Activated CD8-positive, alpha-beta memory T cell treated with anti-CD3 and anti-CD28 coated beads for 1 hour (primary cell): ENCODE data around the gene MAN1C1.
A peak's percentile ranks its signal among the peaks of the same experiment; 100 is the strongest.

ENCODE experiments used
- DNase-seq, 2 donors: peaks; one replicate each; pipeline ENCODE4 v3.0.0-alpha.2; 2020; ENCODE audit warnings: low read depth in 1 of 2; ENCODE audit errors: extremely low read depth in 1 of 2

The MAN1C1 gene

DNA sequence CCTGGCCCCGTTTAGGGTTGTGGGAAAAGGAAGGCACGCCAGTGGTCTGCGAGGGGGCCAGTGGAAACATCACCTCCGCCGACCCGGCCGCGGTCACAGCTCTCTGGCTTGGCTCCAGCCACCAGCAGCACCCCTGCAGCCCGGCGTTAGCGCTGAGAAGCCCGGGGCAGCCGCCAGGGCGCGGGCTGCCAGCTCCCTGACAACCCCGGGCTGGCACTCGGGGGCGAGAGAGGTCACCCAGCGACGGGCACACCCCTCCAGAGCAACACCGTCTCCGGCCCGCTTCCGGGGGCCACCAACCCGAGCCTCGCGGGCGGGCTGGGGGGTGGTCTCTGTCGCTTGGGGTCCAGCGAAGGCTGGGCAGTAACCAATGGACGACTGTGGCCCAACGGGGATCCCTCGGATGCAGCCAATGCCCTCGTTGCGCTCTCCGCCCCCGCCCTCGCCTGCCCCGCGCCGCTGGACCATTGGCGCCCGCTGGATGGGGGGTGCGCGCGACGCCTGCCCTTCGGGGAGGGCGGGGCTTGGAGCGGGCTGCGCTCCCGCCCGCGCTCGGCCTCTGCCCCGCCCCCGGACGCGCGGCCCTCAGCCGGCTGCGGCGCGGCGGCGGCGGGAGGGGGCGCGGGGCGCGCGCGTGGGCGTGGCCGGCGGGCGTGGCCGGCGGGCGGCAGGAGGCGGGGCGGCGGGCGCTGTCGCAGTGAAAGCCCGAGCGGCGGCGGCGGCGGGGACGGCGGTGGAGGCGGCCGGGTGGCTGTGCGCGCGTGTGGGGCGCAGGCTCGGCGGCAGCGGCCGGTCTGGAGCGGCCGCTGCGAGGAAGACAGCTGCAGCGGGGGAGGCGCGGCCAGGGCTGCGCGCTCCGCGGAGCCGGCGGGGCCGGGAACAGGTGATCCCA lies at the start of gene MAN1C1:
Gene MAN1C1 (plus strand): TSS at position 697 of the 892 bp plus-strand sequence. CDS start 1,007 bp downstream, outside the sequence.
- peak; percentile 53 to 75 for DNase-seq

DNA sequence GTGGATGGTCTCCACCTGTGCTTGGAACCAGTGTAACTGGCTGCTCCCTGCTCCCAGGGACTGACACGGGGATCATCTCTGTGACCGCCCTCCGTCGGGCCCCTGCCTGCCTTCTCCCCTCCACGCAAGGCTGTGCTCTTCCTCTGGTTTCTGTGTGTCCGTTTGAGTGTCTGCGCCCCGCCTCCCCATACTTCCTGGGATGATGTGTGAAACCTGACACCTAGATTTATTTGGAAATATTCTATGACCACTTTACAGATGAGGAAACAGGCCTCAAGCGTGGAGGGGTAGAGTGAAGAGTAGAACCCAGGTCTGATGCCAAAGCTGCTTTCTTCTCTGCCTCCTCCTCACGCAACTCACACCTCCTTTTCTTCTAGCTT lies 48.9 kb upstream of the MAN1C1 start:
- no peak for DNase-seq

DNA sequence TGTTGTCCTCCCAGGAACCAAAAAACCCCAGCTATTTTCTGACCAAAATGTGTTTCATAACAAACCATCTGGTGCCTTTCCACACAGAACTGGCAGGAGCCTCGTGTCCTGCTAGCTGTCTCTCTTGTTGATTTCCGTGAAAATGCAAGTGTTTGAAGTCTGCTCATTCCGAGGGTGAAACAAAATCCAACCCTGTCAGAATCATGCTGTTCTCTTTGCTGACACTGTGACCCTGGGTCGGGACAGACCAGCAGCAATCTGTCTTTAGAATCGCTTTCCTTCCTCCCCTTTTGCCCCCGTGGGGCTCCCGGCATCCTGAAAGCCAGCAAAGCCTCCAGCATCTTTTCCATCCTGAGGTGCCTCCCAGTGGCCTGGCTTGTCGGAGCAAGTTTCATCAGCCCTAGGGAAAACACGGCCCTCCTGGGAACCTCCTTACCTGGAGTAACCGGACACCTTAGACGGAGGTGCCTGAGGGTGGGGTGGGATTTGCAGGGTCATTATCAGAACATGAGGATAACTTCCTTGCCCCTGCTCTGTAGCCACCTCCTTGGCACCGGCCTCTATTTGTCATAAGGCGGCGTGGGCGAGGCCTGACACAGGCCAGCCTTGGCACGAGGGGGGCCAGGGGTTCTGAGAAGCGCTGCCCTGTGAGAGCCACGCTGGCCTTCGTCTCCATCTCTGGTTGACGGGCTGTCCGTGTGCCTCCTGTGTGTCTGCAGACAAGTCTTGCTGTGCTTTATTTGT lies 48.3 kb upstream of the MAN1C1 start:
- no peak for DNase-seq

GRCh38 chr1:25568834-25569596 lies 47.6 kb upstream of the MAN1C1 start:
- DNase-seq = no peak

GRCh38 chr1:25569597-25570396 lies 46.8 kb upstream of the MAN1C1 start:
- no peak for DNase-seq

GRCh38 chr1:25570798-25571521 lies 45.6 kb upstream of the MAN1C1 start:
- no peak for DNase-seq

DNA sequence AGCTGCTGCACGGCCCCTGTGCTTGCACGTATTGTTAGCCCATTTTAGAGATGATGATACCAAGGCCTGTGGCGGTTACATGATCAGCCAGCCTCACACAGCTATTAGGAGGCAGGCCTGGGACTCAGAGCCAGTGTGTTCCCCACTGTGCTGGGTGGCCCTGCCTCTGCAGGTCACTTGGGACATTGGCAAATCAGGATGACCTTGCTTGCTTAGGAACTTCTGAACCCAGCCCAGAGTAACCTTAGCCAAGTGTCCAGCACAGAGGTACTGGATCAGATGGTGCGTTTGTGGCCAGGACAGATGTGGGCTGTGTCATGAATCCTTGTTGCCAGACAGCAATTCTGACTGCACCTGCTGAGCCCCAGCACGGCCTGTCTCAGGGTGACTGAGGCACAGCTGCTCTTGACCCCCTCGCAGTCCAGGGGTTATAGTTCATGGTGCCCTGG lies 45.0 kb upstream of the MAN1C1 start:
- DNase-seq = no peak

GRCh38 chr1:25572107-25572506 lies 44.5 kb upstream of the MAN1C1 start:
- no peak for DNase-seq

DNA sequence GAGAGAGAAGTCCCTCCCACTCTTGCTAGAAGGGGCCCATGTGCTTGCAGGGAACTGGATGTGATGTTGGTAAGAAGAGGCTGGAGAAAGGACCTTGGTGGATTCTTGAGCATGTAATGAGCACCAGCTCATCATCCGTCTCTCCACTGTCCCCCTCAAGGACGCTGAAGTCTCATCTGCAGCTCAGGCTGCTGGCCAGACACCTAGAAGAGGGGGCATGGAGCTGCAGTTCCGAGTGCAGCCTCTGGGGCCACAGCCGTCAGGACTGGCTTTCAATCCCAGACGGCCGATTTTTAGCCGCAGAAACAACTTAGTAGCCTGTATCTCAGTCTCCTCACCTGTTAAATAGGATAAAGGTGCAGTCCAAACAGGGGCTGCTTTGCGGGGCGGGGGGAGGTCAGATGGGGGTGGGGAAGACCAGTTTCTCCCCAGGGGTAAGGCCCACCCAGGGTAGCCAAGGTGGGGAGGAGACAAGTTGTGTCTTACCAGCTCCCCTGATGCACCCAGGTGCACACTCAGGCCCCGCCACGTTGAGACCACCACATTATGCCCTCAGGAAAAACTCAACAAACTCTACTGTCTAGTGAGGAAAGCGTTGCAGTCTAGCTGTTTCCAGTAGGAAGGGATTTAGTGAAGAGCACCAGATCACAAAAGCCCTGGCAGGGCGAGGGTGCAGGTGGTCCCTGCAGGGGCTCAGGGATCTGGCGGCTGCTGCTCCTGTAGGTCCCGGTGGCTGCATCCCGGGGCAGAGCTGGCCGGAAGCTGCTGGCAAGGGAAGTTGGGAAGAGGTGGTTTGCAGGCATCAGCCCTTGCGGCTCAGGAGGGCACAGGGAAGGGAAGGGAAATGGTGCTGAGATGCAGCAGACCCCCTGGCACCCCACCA lies 43.6 kb upstream of the MAN1C1 start:
- peak in 1 of 2 donors; percentile 25 for DNase-seq

- DNase-seq = no peak
Measured at GRCh38 chr1:25573591-25573930, 43.0 kb upstream of the MAN1C1 start.

DNA sequence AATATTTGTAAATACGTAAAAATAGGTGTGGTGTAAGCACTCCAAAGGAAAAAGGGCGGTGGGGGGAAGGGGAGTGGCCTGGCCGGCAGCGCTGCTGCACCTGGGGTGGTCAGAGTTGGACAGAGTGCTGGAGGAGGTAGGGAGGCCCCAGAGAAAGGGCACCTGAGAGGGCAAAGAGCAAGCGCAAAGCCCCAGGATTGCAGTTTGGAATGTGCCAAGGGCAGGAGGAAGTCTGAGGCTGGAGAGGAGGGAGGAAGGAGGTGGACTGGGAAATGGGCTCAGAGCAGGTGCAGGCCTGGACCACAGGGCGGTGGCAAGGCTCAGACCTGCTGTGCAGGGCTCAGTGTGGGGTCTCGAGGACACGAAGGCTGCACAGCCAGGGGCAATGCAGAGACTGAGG lies 42.6 kb upstream of the MAN1C1 start:
- no peak for DNase-seq

GRCh38 chr1:25575191-25575590 lies 41.4 kb upstream of the MAN1C1 start:
- DNase-seq = no peak

DNA sequence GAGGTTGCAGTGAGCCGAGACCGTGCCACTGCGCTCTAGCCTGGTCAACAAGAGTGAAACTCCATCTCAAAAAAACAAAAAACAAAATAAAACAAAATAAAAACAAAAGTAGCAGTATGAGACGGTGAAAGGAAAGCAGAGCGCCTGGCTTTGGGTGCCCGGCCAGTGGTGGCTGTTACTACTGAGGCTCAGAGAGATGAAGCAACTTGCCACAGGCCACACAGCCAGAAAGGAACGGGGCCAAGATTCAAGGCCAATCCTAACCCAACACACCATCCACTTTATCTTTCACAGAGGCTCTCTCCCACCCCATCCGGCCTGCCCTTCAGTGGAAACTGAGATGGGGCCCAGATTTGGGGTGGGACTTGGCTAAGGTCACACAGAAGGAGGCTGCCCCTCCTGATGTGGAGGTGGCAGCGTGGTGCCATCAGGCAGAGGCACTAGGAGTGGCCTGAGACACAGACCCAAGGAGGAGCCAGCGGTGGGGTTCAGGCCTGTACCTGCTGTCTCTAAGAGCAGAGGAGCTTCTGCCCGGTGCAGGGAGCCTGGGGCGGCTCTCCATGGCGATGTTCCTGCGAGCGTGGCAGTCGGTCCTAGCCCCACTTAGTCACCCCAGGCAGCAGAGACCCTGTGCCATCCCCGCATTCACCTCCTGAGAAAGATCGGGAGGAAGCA lies 40.0 kb upstream of the MAN1C1 start:
- DNase-seq = no peak

DNA sequence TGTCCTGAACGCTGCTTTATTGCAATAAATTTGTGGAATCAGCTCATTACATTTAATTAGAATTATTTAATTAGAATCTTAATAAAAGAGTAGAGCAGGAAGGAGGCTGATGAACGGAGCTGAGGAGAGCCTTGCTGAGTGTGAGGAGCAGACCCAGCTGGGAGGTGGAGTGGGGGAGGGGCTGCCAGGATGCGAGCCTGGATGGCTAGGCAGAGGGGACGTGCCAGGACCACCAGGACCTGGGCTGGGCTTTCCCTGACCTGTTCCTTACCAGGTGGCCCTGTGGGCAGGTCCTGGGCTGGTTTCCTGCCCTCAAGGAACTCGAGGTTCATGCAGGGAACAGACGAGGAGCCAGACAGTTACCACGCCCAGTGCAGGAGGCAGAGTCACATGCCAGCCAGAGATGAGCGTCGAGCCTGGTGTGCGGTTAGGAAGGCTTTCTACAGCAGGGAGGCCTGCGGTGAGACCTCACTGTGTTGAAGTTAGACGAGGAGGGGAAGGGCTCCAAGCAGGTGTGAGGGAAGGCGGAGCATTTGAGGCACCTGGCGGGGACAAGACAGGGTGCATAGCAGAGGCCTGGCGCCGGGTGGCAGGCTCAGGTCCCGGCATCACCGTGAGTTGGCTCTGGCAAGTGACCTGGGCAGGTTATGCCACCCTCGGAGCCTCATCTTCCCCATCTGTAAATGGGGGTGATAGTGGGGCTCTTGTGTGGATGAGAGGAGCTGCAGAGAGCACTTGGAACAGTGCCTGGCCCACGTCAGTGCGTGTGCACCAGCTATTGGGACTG lies 39.3 kb upstream of the MAN1C1 start:
- DNase-seq = no peak

- DNase-seq = no peak
Measured at GRCh38 chr1:25579292-25580252, 37.0 kb upstream of the MAN1C1 start.

GRCh38 chr1:25580927-25581326 lies 35.7 kb upstream of the MAN1C1 start:
- no peak for DNase-seq
